Sigmoid colon (tissue), 4 donors: ENCODE measurements around the gene CAMKV.

Source experiments
- POLR2A ChIP-seq, 2 donors: fragments of 450-650 bp; IDR thresholded peaks; one replicate each; pipeline ENCODE4 v1.6.1; 2016; ENCODE audit warnings: antibody characterized with exemption in 2 of 2, mild to moderate bottlenecking in 2 of 2, moderate library complexity in 2 of 2
- POLR2AphosphoS5 ChIP-seq, 4 donors: sonication (generic); formaldehyde crosslinking; IDR thresholded peaks; one replicate each; pipeline ENCODE4 v1.6.1; 2017; ENCODE audit warnings: antibody characterized with exemption in 4 of 4
- TF ChIP-seq, protein P1 (sequence below), 4 experiments: fragments of 450-650 bp in 3 of 4; fragments of 200-600 bp in 1 of 4; IDR thresholded peaks; one replicate each; pipeline ENCODE4 v1.5.1; 2016 to 2019; ENCODE audit warnings: antibody characterized with exemption in 4 of 4, mild to moderate bottlenecking in 3 of 4, moderate library complexity in 2 of 4

- TF ChIP-seq, protein P1, sequence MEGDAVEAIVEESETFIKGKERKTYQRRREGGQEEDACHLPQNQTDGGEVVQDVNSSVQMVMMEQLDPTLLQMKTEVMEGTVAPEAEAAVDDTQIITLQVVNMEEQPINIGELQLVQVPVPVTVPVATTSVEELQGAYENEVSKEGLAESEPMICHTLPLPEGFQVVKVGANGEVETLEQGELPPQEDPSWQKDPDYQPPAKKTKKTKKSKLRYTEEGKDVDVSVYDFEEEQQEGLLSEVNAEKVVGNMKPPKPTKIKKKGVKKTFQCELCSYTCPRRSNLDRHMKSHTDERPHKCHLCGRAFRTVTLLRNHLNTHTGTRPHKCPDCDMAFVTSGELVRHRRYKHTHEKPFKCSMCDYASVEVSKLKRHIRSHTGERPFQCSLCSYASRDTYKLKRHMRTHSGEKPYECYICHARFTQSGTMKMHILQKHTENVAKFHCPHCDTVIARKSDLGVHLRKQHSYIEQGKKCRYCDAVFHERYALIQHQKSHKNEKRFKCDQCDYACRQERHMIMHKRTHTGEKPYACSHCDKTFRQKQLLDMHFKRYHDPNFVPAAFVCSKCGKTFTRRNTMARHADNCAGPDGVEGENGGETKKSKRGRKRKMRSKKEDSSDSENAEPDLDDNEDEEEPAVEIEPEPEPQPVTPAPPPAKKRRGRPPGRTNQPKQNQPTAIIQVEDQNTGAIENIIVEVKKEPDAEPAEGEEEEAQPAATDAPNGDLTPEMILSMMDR (IDR thresholded peaks at IDR 0.05): no peak
- TF ChIP-seq POLR2A (IDR thresholded peaks at IDR 0.05) (no peak), POLR2AphosphoS5 (IDR thresholded peaks at IDR 0.05) (no peak)
Observed at GRCh38 chr3:49883998-49884397, 14.3 kb upstream of the CAMKV start.
